Central memory CD4-positive, alpha-beta T cell (primary cell): ENCODE data around the gene BTAF1.

Experiments
- DNase-seq: peaks from one replicate; pipeline ENCODE4 v3.0.0; 2022

Gene BTAF1

GRCh38 chr10:92054807-92055206 lies 131.2 kb downstream of the BTAF1 start:
- no peak for DNase-seq

- no peak for DNase-seq
These were observed 138.7 kb downstream of the BTAF1 start for GRCh38 chr10:92062273-92062672.

- no peak for DNase-seq
These were observed 140.9 kb downstream of the BTAF1 start for GRCh38 chr10:92064506-92064905.

DNA sequence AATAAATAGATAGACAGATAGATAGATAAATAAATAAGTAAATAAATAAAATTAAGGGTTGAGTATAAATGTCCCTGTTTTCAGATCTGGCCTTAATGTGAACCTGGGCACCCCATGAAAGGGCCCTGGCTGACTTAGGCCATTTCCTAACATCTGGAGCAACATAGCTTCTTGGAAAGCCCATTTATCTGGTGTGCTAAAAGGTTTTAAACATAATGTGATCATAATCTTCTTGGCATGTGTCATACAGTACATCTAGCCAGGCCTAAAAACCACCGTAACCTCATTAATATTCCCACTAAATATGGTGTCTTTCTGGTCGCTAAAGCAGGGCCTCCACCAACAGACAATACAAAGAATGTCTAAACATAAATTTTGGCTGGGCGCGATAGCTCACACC lies 142.8 kb downstream of the BTAF1 start:
- no peak for DNase-seq

GRCh38 chr10:92068900-92069299 lies 145.3 kb downstream of the BTAF1 start:
- DNase-seq: no peak

DNA sequence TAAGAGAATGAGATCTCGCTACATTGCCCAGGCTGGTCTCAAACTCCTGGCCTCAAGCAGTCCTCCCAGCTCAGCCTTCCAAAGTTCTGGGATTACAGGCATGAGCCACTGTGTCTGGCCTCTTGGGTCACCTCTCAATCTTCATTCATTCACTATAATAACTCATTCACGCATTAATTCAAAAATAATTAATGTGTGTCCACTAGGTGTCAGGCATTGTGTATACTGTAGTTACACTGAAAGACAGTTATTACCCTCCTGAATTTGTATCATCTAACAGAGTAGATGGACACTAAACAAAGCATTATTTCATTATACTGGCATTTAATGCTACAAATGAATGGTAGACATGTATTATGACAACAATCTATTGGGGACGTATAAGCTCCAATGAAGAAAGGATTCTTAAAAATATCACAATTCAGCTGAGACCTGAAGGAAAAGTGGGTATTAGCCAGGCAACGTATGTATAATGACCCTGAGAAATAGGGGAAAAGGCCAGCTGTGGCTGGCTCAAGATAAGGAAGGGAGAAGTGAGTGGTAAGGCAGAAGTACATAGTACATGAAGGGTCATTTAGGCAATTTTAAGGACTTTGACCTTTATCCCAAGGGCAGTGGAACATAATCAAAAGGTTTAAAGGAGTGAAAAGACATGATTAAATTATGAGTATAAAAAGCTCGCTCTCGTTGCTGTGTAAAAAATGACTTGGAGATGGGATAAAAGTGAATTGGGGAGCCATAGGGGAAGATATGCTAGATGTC lies 150.7 kb downstream of the BTAF1 start:
- no peak for DNase-seq

GRCh38 chr10:92075829-92076228 lies 152.3 kb downstream of the BTAF1 start:
- DNase-seq: no peak

DNA sequence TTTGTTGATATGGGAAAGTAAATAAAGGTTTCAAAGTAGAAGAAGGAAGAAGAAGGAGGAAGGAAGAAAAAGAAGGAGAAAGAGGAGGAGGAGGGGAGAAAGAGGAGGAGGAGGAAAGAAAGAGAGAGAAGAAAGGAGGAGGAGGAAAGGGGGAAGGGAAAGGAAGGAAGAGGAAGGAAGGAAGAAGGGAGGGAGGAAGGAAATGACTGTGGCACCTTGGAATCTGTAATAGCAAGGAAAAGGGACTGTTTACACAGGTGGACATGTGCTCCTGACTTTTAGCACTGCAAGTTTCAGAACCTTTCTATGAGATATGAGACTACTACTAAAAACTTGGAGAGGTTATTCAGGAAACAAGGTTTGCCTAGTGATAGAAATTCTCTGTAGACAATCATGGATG lies 153.2 kb downstream of the BTAF1 start:
- DNase-seq: no peak

DNA sequence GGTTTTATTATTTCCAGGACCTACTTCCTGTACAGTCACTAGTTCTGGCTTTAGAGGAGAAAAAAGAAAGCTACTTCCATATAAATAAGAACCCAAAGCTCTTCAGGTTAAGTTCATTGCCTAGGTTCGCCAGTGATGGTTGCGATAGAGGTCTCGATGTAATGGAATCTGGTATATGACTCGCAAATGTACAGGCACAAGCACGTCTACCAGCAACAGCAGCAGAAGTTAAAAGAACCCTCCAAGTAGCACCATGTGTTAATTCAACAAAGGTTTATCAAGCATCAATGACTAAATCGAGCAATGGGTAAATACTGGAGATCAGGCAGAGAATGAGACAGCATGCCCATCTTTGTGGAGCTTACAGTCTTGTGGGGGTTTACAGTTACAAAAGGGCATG lies 155.4 kb downstream of the BTAF1 start:
- no peak for DNase-seq
